Measurements from ENCODE around the gene MEDAG.

MEDAG gene

DNA sequence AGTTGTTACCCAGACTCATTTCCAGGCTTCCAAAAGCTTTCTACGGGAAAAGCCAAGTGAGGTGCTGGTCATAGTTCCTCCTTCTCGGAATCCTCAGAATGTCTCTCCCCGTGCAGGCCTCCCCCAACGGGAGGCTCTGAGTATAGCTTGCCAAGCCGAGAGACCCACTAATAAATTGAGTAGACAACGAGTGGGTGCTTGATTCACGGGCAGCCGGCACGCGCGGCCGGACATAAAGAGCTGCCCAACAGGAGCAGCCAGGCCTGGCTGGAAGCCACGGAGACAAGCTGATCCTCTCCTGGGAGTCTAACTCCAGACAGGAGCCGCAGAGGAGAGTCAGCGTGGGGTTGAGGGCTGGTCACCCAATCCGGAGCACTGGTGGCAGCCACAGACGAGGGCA lies 43.4 kb upstream of the MEDAG start:
- POLR2A ChIA-PET, result no interaction called here
- Histone ChIP-seq H3K36me3 (ENCODE audit: control insufficient read depth in 2 of 2, insufficient read depth in 1 of 2, low read length in 2 of 2) (no peaks in the 10 kb centered on the region), H3K4me1 (ENCODE audit: control insufficient read depth, insufficient read depth, low read length) (peaks cover 3% of the 10 kb centered on the region), H3K4me3 (ENCODE audit: low read depth, low read length) (no peak overlapping the region), H3K27ac (ENCODE audit: extremely low read depth, low read depth, low read length) (no peak overlapping the region), H3K9me3 (ENCODE audit: control insufficient read depth, insufficient read depth, low read depth, low read length) (no peaks in the 10 kb centered on the region)
- no peak for TF ChIP-seq ZNF10 (tag by site-specific recombination; IDR thresholded peaks at IDR 0.05)
- no peak for TF ChIP-seq EGR2 (tag by site-specific recombination; IDR thresholded peaks at IDR 0.05; ENCODE audit: low read depth)
- no peak for TF ChIP-seq ZNF398 (tag by site-specific recombination; IDR thresholded peaks at IDR 0.05)
- no peak for TF ChIP-seq ZNF335 (tag by site-specific recombination; conservative IDR thresholded peaks at IDR 0.05)
- no peak for TF ChIP-seq REPIN1 (tag by site-specific recombination; IDR thresholded peaks at IDR 0.05; ENCODE audit: low read depth)
- TF ChIP-seq ZNF677 (tag by site-specific recombination; IDR thresholded peaks at IDR 0.05), result no peak
- TF ChIP-seq ZNF146 (tag by site-specific recombination; IDR thresholded peaks at IDR 0.05), result no peak
- no peak for TF ChIP-seq ZNF560 (tag by site-specific recombination; IDR thresholded peaks at IDR 0.05; ENCODE audit: borderline replicate concordance)
- TF ChIP-seq ZNF449 (tag by site-specific recombination; IDR thresholded peaks at IDR 0.05), result no peak
- no peak for TF ChIP-seq ZNF76 (tag by site-specific recombination; IDR thresholded peaks at IDR 0.05; ENCODE audit: borderline replicate concordance, low read depth)
- no peak for TF ChIP-seq ZNF624 (tag by site-specific recombination; IDR thresholded peaks at IDR 0.05)
- TF ChIP-seq ZNF473 (tag by site-specific recombination; IDR thresholded peaks at IDR 0.05), result no peak
- CTCF ChIA-PET, result interaction anchor here (1.1 kb wide), 1 partner anchor 182 kb away, joined by 4 read pairs; no protein-coding TSS in a partner anchor

- Histone ChIP-seq H3K4me3 (ENCODE audit: low read depth, low read length) (no peak overlapping the region), H3K27ac (ENCODE audit: extremely low read depth, low read depth, low read length) (no peak overlapping the region)
- TF ChIP-seq ZNF280D (tag by site-specific recombination; IDR thresholded peaks at IDR 0.05), result no peak
- TF ChIP-seq ZBTB1 (tag by site-specific recombination; IDR thresholded peaks at IDR 0.05), result no peak
- no peak for TF ChIP-seq ZNF292 (tag by site-specific recombination; IDR thresholded peaks at IDR 0.05; ENCODE audit: borderline replicate concordance, low read depth)
- no peak for TF ChIP-seq YY1 (tag by site-specific recombination; IDR thresholded peaks at IDR 0.05)
- no peak for TF ChIP-seq SALL2 (tag by site-specific recombination; IDR thresholded peaks at IDR 0.05; ENCODE audit: borderline replicate concordance)
- TF ChIP-seq ZNF24 (tag by site-specific recombination; IDR thresholded peaks at IDR 0.05), result no peak
- no peak for TF ChIP-seq EGR2 (tag by site-specific recombination; IDR thresholded peaks at IDR 0.05; ENCODE audit: low read depth)
- TF ChIP-seq ZBTB17 (tag by site-specific recombination; IDR thresholded peaks at IDR 0.05), result no peak
- no peak for TF ChIP-seq FEZF1 (tag by site-specific recombination; IDR thresholded peaks at IDR 0.05)
Measured at GRCh38 chr13:30863231-30863630, 42.8 kb upstream of the MEDAG start.

More at GRCh38 chr13:30863231-30863630, 42.8 kb upstream of the MEDAG start:
- ChIA-PET CTCF (interaction anchor here (1.1 kb wide), 1 partner anchor 181 kb away, joined by 4 read pairs; no protein-coding TSS in a partner anchor), POLR2A (no interaction called here)
- H3K36me3 ChIP-seq (ENCODE audit: control insufficient read depth in 2 of 2, insufficient read depth in 1 of 2, low read length in 2 of 2), result no peaks in the 10 kb centered on the region
- H3K4me1 ChIP-seq (ENCODE audit: control insufficient read depth, insufficient read depth, low read length), result peaks cover 3% of the 10 kb centered on the region
- H3K9me3 ChIP-seq (ENCODE audit: control insufficient read depth, insufficient read depth, low read depth, low read length), result no peaks in the 10 kb centered on the region
